D721Med (cell line): Measurements from ENCODE around the gene P4HB.

Experiments used
- DNase-seq: peaks from one replicate; pipeline ENCODE4 v3.0.0; 2011; ENCODE audit warnings: low spot score; ENCODE audit not compliant: insufficient read length
- FAIRE-seq: peaks from 2 replicates; lab custom pipeline; 2011; peaks lifted over from hg19 to GRCh38; lab: Jason Lieb, UNC
- CTCF ChIP-seq: IDR thresholded peaks from 2 replicates; pipeline ENCODE4 v1.5.1; 2012; ENCODE audit warnings: mild to moderate bottlenecking, control low read depth; ENCODE audit not compliant: insufficient read depth; ENCODE audit errors: missing control alignments

Gene P4HB

GRCh38 chr17:81859906-81860755, at the start of gene P4HB:
P4HB (minus strand) TSS chr17:81860535; CDS start chr17:81860471, 64 bp downstream.
- DNase-seq (peak; percentile 89), FAIRE-seq (no peak)
- TF ChIP-seq CTCF: no peak

DNA sequence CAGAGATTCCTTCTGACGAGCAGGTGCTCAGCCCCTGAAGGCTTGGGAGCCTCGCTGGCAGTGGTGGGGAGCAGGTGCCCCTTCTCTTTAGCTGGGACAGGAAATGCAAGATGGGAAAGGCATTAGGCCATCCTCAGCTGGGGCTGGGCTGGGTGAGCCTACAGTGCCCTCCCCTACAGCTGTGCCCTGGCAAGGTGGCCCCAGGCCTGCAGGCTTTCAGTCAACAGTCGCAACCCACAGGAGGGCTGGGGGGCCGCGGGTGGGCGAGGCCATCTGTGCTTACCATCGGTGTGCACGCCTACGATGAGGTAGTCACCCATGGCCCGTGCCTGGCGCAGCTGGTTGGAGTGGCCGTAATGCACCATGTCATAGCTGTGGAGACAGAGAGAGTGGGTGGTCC, 48.9 kb upstream of the P4HB start:
- TF ChIP-seq CTCF: no peak
- FAIRE-seq (no peak), DNase-seq (no peak)

DNA sequence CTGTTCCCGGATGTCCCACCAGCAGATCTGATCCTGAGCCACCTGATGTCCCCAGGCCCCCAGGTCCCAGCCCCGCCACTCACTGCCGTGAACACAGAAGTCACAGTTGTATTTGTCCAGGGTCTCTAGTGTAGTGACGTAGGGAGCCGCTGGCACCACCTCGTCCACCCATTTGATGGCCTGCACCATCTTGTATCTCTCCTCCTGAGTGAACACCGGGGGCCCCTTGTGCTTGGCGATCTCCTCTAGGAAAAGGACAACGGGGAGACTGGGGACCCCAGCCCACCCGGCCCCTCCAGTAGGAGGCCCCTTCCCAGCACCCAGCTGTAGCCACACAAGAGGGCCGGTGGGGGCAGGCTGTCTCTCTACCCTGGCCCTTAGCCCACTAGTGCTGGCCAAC, 48.5 kb upstream of the P4HB start:
- FAIRE-seq: no peak
- DNase-seq: no peak
- no peak for TF ChIP-seq CTCF

DNA sequence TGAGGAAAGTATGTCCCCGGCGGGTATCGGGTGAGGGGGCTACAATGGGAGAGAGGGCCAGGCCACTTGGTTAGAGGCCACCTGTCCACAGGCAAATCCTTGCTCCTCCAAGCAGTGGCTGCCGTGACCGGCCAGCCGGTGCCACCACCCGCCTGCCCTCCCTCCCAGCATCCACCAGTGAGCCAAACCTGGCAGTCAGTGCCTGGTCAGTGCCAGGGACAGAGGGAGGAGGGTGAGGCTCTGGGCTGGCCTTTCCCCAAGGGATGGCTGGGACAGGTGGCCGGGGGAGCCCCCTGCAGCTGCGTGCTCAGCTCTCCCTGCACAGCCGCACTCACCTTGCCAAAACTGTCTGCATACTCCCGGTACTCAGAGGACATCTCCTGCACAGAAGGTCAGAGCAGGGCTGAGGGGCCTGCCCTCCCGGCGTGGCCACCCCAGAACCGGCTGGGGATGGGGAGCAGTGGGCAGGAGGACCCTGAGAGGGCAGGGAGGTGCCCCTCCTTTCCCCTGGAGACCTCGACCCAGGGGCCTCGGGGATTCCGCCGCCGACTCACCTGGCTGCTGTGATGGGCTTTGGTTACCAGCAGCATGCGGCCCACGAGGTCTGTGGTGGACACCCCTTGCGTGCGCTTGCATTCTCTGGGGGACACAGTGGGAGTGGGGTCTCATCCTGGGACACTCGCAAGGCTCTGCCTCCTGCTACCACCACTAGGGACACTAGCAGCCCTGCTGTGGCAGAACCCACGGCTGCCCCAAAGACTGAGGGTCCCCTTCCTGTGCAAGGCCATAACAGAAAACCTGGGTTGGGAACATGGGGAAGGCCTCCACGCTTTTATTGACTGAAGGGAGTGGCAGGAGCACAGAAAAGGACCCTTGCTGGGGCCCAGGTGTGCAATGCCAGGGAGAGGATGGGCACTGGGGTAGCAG, 47.1 kb upstream of the P4HB start:
- peak; percentile 13 for TF ChIP-seq CTCF
- DNase-seq (no peak), FAIRE-seq (no peak)

DNA sequence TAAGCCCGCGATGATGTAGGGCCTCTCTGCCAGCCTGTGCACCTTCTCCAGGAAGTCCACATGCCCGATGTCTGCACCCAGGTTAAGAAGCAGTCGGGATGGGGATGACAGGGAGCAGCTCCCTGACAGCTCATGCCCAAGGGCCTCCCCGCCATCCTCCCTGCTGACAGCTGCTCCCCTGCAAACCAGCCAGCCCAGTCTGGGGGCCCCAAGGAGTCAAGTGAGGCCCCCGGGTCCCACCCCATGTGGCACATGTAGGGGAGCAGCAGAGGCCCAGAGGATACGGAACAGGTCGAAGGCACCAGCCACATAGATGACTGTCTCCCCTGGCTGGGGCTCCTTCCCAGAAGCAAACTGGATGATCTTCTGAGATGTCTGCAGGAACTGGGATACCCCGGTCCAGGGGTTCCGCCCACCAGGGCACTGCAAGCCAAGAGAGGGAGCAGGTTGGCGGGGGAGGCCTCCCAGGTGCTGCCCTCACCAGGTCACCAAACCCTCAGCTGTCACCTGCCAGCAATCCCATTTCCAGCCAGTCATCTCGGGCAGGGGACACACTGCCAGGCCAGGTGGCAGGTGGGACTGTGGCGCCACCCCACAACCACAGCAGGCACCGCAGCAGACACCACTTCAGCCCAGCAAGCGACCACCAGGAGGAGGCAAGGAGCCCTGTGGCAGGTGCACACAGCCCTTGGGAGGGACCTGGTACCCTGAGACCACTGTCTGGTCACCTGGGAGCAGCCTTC, 46.3 kb upstream of the P4HB start:
- TF ChIP-seq CTCF: peak; percentile 37
- FAIRE-seq: no peak
- no peak for DNase-seq

- DNase-seq: no peak
- FAIRE-seq: no peak
- TF ChIP-seq CTCF: no peak
These were observed 45.7 kb upstream of the P4HB start for GRCh38 chr17:81905993-81906392.
